Liver (tissue), 3 donors: Measurements from ENCODE around the gene CRACR2B.

Experiments used
- ATF3 ChIP-seq: IDR thresholded peaks from 2 replicates; pipeline ENCODE4 v1.6.1; 2016; ENCODE audit warnings: antibody characterized with exemption
- FOXA1 ChIP-seq: IDR thresholded peaks from 2 replicates; pipeline ENCODE4 v1.6.1; 2016; ENCODE audit warnings: antibody characterized with exemption
- GABPA ChIP-seq, 2 donors: IDR thresholded peaks in 1 of 2; conservative IDR thresholded peaks in 1 of 2; 2 replicates each; pipeline ENCODE4 v1.6.1; 2016; ENCODE audit warnings: antibody characterized with exemption in 2 of 2, mild to moderate bottlenecking in 1 of 2, moderate library complexity in 1 of 2
- HNF4A ChIP-seq, 2 donors: conservative IDR thresholded peaks; 2 replicates each; pipeline ENCODE4 v1.6.1; 2016; ENCODE audit warnings: antibody characterized with exemption in 2 of 2, mild to moderate bottlenecking in 2 of 2
- MAX ChIP-seq: IDR thresholded peaks from 2 replicates; pipeline ENCODE4 v1.6.1; 2016; ENCODE audit warnings: antibody characterized with exemption
- RAD21 ChIP-seq, 2 donors: IDR thresholded peaks; 2 replicates each; pipeline ENCODE4 v1.6.1; 2016; ENCODE audit warnings: antibody characterized with exemption in 2 of 2, mild to moderate bottlenecking in 2 of 2
- REST ChIP-seq: IDR thresholded peaks from 2 replicates; pipeline ENCODE4 v1.6.1; 2016; ENCODE audit warnings: antibody characterized with exemption, mild to moderate bottlenecking
- RXRA ChIP-seq, 2 donors: IDR thresholded peaks; 2 replicates each; pipeline ENCODE4 v1.6.1; 2017 to 2018; ENCODE audit warnings: antibody characterized with exemption in 2 of 2, mild to moderate bottlenecking in 1 of 2
- SP1 ChIP-seq: IDR thresholded peaks from 2 replicates; pipeline ENCODE4 v1.6.1; 2018; ENCODE audit warnings: antibody characterized with exemption, mild to moderate bottlenecking
- TAF1 ChIP-seq: conservative IDR thresholded peaks from 2 replicates; pipeline ENCODE4 v1.6.1; 2016; ENCODE audit warnings: antibody characterized with exemption, mild to moderate bottlenecking
- YY1 ChIP-seq: IDR thresholded peaks from 2 replicates; pipeline ENCODE4 v1.6.1; 2016; ENCODE audit warnings: antibody characterized with exemption, mild to moderate bottlenecking
- ZBTB33 ChIP-seq: IDR thresholded peaks from 2 replicates; pipeline ENCODE4 v1.6.1; 2016; ENCODE audit warnings: antibody characterized with exemption
- TF ChIP-seq, protein P1 (sequence below): fragments of 150-350 bp; IDR thresholded peaks from 2 replicates; pipeline ENCODE4 v1.5.1; 2017; ENCODE audit warnings: improper control_type of control experiment, low read depth, low read length; ENCODE audit not compliant: missing input control
- donor health status: healthy.
- donor health status: healthy.

DNA sequence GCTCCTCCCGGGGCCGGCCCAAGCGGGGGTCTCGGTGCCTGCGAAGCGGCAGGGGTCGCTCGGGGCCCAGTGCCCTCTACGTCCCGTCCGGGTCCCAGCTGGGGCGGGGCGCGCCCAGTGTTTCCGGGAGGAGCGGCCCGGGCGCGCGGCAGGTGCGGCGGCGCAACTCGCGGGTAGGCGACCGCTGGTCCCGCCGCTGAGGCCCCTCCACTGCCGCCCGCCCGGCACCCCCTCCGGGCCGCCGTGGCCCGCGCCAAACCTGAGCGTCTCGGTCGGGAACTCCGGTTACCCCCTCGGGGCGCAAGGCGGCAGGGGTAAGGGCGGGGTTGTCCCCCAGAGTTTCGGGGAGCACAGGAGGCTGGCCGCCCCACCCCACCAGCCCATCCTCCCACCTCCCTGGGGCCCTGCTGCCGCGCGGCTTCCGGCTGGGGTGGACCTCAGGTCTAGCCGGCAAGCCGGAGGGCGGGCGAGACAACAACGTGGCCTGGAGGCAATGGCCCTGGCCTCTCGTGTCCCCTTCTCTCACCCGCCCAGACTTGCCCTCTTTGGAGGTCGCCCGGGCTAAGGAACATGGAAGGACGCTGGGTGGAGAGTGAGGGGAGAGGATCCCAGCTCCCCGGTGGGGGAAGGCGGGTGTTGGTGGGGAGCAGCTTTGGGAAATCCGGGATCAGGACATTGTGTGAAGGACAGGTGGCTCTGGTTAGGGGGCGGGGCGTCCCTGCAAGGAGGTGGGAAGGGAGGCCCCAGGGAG lies 398 bp upstream of the CRACR2B start:
- no peak for TF ChIP-seq REST
- TF ChIP-seq RAD21 (IDR thresholded peaks at IDR 0.05) = no peak
- TF ChIP-seq, protein P1, sequence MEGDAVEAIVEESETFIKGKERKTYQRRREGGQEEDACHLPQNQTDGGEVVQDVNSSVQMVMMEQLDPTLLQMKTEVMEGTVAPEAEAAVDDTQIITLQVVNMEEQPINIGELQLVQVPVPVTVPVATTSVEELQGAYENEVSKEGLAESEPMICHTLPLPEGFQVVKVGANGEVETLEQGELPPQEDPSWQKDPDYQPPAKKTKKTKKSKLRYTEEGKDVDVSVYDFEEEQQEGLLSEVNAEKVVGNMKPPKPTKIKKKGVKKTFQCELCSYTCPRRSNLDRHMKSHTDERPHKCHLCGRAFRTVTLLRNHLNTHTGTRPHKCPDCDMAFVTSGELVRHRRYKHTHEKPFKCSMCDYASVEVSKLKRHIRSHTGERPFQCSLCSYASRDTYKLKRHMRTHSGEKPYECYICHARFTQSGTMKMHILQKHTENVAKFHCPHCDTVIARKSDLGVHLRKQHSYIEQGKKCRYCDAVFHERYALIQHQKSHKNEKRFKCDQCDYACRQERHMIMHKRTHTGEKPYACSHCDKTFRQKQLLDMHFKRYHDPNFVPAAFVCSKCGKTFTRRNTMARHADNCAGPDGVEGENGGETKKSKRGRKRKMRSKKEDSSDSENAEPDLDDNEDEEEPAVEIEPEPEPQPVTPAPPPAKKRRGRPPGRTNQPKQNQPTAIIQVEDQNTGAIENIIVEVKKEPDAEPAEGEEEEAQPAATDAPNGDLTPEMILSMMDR = no peak
- TF ChIP-seq MAX = no peak
- TF ChIP-seq YY1 = no peak
- TF ChIP-seq ZBTB33 = no peak
- no peak for TF ChIP-seq RXRA (IDR thresholded peaks at IDR 0.05)
- no peak for TF ChIP-seq FOXA1
- TF ChIP-seq GABPA (IDR thresholded peaks at IDR 0.05 in 1 of 2, conservative IDR thresholded peaks at IDR 0.05 in 1 of 2) = no peak
- TF ChIP-seq ATF3 = no peak
- no peak for TF ChIP-seq HNF4A (conservative IDR thresholded peaks at IDR 0.05)
- TF ChIP-seq SP1 = peak; percentile 6
- TF ChIP-seq TAF1 = no peak
